GM19372 (cell line): Measurements from ENCODE around the gene CFDP1.
"Not testable (repeated sequence)": the region's sequence is repeated elsewhere in the genome, so short reads cannot be mapped to it uniquely, and the experiment has no call there.

Experiments
- ATAC-seq: cut with Tn5 transposase; IDR thresholded peaks from one replicate; pipeline ENCODE4 v1.9.1; 2021; ENCODE audit warnings: mild to moderate bottlenecking, low read depth, moderate library complexity; ENCODE audit not compliant: unreplicated experiment

CFDP1 gene

GRCh38 chr16:75272097-75272551 lies 161.2 kb downstream of the CFDP1 start:
- no peak for ATAC-seq

GRCh38 chr16:75271441-75272096 lies 161.7 kb downstream of the CFDP1 start:
- ATAC-seq = no peak

GRCh38 chr16:75269358-75269757 lies 163.9 kb downstream of the CFDP1 start:
- ATAC-seq = not testable (repeated sequence)

GRCh38 chr16:75267631-75268264 lies 165.6 kb downstream of the CFDP1 start:
- ATAC-seq = no peak

- ATAC-seq = no peak
These were observed 166.3 kb downstream of the CFDP1 start for GRCh38 chr16:75266738-75267630.

GRCh38 chr16:75265911-75266701 lies 167.2 kb downstream of the CFDP1 start:
- peak; percentile 68 for ATAC-seq

- peak; percentile 31 for ATAC-seq
These were observed 168.0 kb downstream of the CFDP1 start for GRCh38 chr16:75264999-75265910.

GRCh38 chr16:75264457-75264998 lies 168.8 kb downstream of the CFDP1 start:
- no peak for ATAC-seq

- ATAC-seq = no peak
These were observed 169.3 kb downstream of the CFDP1 start for GRCh38 chr16:75263963-75264445.

- ATAC-seq = no peak
These were observed 169.9 kb downstream of the CFDP1 start for GRCh38 chr16:75263291-75263962.

GRCh38 chr16:75262800-75263127 lies 170.5 kb downstream of the CFDP1 start:
- no peak for ATAC-seq

- ATAC-seq = no peak
These were observed 171.1 kb downstream of the CFDP1 start for GRCh38 chr16:75262104-75262799.

- no peak for ATAC-seq
These were observed 171.7 kb downstream of the CFDP1 start for GRCh38 chr16:75261590-75262078.

- no peak for ATAC-seq
These were observed 172.3 kb downstream of the CFDP1 start for GRCh38 chr16:75260851-75261589.

GRCh38 chr16:75258807-75259141 lies 174.5 kb downstream of the CFDP1 start:
- no peak for ATAC-seq

- ATAC-seq = no peak
These were observed 175.2 kb downstream of the CFDP1 start for GRCh38 chr16:75257886-75258806.
